A549 treated with Mapracorat at 1 μM for 4 hours (cell line): ENCODE results near the gene HOXD9. TPM values are rescaled to one million over a fixed set of nuclear protein-coding genes. Genes with fewer than 3 reads are reported as not detected.

Source experiments
- total RNA-seq: library from RNA; stranded (reverse); fragments of 200-300 nt; extraction: Qiagen RNA extraction; gene quantifications from 5 replicates; pipeline ENCODE4 v1.2.3, GENCODE V29; 2022

HOXD9 gene
- total RNA-seq, result 1.1 to 1.8 TPM (median 1.6 TPM) in 5 replicates

GRCh38 chr2:176122683-176123410 is at the start of gene HOXD9:
Gene HOXD9, plus strand, starts transcription at chr2:176122719. Its CDS starts 50 bp downstream, at chr2:176122769.

GRCh38 chr2:176083796-176084261 is 38.7 kb upstream of the HOXD9 start, which contains the start of gene EVX2:
Gene EVX2, minus strand, starts transcription at chr2:176083962. Its CDS starts 186 bp downstream, at chr2:176083776.

GRCh38 chr2:176092270-176093144 is 30.0 kb upstream of the HOXD9 start, which contains the start of gene HOXD13:
Gene HOXD13, plus strand, starts transcription at chr2:176092721. Its CDS starts 170 bp downstream, at chr2:176092891.

GRCh38 chr2:176099728-176100546 is 22.6 kb upstream of the HOXD9 start, which contains the start of gene HOXD12:
Gene HOXD12, plus strand, starts transcription at chr2:176099795. Its CDS starts 7 bp downstream, at chr2:176099802.

GRCh38 chr2:176106581-176107539 is 15.7 kb upstream of the HOXD9 start, which contains the start of gene HOXD11:
Gene HOXD11, plus strand, starts transcription at chr2:176107280. Its CDS starts 76 bp downstream, at chr2:176107356.

GRCh38 chr2:176115883-176116813 is 6.4 kb upstream of the HOXD9 start, which contains the start of gene HOXD10:
Gene HOXD10, plus strand, starts transcription at chr2:176116778. Its CDS starts 56 bp downstream, at chr2:176116834.

GRCh38 chr2:176128982-176129796 is 6.7 kb downstream of the HOXD9 start, which contains the start of gene HOXD8:
Gene HOXD8, plus strand, starts transcription at chr2:176129705. Its CDS starts 662 bp downstream, at chr2:176130367.

GRCh38 chr2:176151442-176152287 is 29.1 kb downstream of the HOXD9 start, which contains the start of gene HOXD4:
Gene HOXD4, plus strand, starts transcription at chr2:176151550. Its CDS starts 84 bp downstream, at chr2:176151634.

GRCh38 chr2:176156807-176157498 is 34.4 kb downstream of the HOXD9 start, which contains the start of gene HOXD3:
Gene HOXD3, plus strand, starts transcription at chr2:176157307. Its CDS starts 11,808 bp downstream, at chr2:176169115.

Other genes with a start within 250 kb of the HOXD9 start
- gene LNPK, start 120.5 kb upstream of the HOXD9 start, total RNA-seq, result 9.5 to 15.9 TPM (median 13.8 TPM) in 5 replicates
- not detected in 5 replicates for gene EVX2, start 38.8 kb upstream of the HOXD9 start, total RNA-seq
- 0.12 to 0.30 TPM (median 0.22 TPM) in 5 replicates for gene HOXD13, start 30.0 kb upstream of the HOXD9 start, total RNA-seq
- not detected in 5 replicates for gene HOXD12, start 22.9 kb upstream of the HOXD9 start, total RNA-seq
- gene HOXD11, start 15.4 kb upstream of the HOXD9 start, total RNA-seq, result 5.6 to 8.0 TPM (median 6.2 TPM) in 5 replicates
- gene HOXD10, start 5.9 kb upstream of the HOXD9 start, total RNA-seq, result 4.4 to 6.4 TPM (median 5.4 TPM) in 5 replicates
- 4.6 to 6.0 TPM (median 5.6 TPM) in 5 replicates for gene HOXD8, start 7.0 kb downstream of the HOXD9 start, total RNA-seq
- 0.27 to 0.67 TPM (median 0.50 TPM) in 5 replicates for gene HOXD4, start 28.8 kb downstream of the HOXD9 start, total RNA-seq
- 0.20 to 0.30 TPM in 2 of 5 replicates, not detected in the others for gene HOXD3, start 34.6 kb downstream of the HOXD9 start, total RNA-seq
- 0.06 to 0.19 TPM (median 0.17 TPM) in 5 replicates for gene HOXD1, start 65.9 kb downstream of the HOXD9 start, total RNA-seq
- 40.3 to 46.4 TPM (median 41.8 TPM) in 5 replicates for gene MTX2, start 146.7 kb downstream of the HOXD9 start, total RNA-seq